Ascending aorta (tissue), 2 donors: Measurements from ENCODE around the gene CCDC102B. TPM values are rescaled to one million over a fixed set of nuclear protein-coding genes. Genes with fewer than 3 reads are reported as not detected.

Experiments
- DNase-seq, 2 donors: peaks; one replicate each; pipeline ENCODE4 v3.0.0-alpha.2; 2019; ENCODE audit warnings: low spot score in 2 of 2
- H3K27ac ChIP-seq, 2 donors: fragments of 200-600 bp; sonication (generic); one replicate each; pipeline ENCODE4 v1.5.1; 2016 to 2017; ENCODE audit warnings: mild to moderate bottlenecking in 1 of 2
- H3K27me3 ChIP-seq: fragments of 200-600 bp; sonication (generic); one replicate; pipeline ENCODE4 v1.5.1; 2017
- H3K36me3 ChIP-seq, 2 donors: fragments of 200-600 bp; sonication (generic); one replicate each; pipeline ENCODE4 v1.5.1; 2016
- H3K4me1 ChIP-seq, 2 donors: fragments of 200-600 bp; sonication (generic); one replicate each; pipeline ENCODE4 v1.5.1; 2016 to 2017; ENCODE audit warnings: mild to moderate bottlenecking in 1 of 2
- H3K4me3 ChIP-seq, 2 donors: fragments of 200-600 bp; sonication (generic); one replicate each; pipeline ENCODE4 v1.5.1; 2016 to 2017; ENCODE audit warnings: mild to moderate bottlenecking in 1 of 2
- H3K9me3 ChIP-seq, 2 donors: fragments of 200-600 bp; sonication (generic); one replicate each; pipeline ENCODE4 v1.5.1; 2016
- intact Hi-C: fragments of 100-400 bp; cut with DNase I; formaldehyde crosslinking; loops from one replicate; pipeline ENCODE4 v1.15.1; 2023
- total RNA-seq: library from RNA; depleted of rRNA; stranded (reverse); fragments of >200 nt; gene quantifications from one replicate; pipeline ENCODE4 v1.1.0, GENCODE V29; 2016
- TF ChIP-seq, protein P1 (sequence below), 3 experiments: fragments of 200-600 bp in 2 of 3; fragments of 450-650 bp in 1 of 3; sonication (generic) in 2 of 3; IDR thresholded peaks; one replicate each; pipeline ENCODE4 v1.5.1; 2016 to 2019; ENCODE audit warnings: antibody characterized with exemption in 3 of 3, mild to moderate bottlenecking in 1 of 3, moderate library complexity in 1 of 3

The CCDC102B gene
- total RNA-seq, 1 donor from 2014 or later: 3.3 TPM

GRCh38 chr18:69085951-69086350 is 288.1 kb downstream of the CCDC102B start:
- no peak overlapping the region for H3K27ac ChIP-seq
- no peaks in the 10 kb centered on the region for H3K36me3 ChIP-seq
- H3K9me3 ChIP-seq: no peaks in the 10 kb centered on the region
- no peak for DNase-seq
- H3K4me1 ChIP-seq: no peaks in the 10 kb centered on the region
- TF ChIP-seq, protein P1, sequence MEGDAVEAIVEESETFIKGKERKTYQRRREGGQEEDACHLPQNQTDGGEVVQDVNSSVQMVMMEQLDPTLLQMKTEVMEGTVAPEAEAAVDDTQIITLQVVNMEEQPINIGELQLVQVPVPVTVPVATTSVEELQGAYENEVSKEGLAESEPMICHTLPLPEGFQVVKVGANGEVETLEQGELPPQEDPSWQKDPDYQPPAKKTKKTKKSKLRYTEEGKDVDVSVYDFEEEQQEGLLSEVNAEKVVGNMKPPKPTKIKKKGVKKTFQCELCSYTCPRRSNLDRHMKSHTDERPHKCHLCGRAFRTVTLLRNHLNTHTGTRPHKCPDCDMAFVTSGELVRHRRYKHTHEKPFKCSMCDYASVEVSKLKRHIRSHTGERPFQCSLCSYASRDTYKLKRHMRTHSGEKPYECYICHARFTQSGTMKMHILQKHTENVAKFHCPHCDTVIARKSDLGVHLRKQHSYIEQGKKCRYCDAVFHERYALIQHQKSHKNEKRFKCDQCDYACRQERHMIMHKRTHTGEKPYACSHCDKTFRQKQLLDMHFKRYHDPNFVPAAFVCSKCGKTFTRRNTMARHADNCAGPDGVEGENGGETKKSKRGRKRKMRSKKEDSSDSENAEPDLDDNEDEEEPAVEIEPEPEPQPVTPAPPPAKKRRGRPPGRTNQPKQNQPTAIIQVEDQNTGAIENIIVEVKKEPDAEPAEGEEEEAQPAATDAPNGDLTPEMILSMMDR (IDR thresholded peaks at IDR 0.05): no peak
- intact Hi-C loops: no loop called here
- no peaks in the 10 kb centered on the region for H3K27me3 ChIP-seq
- H3K4me3 ChIP-seq: no peak overlapping the region

DNA sequence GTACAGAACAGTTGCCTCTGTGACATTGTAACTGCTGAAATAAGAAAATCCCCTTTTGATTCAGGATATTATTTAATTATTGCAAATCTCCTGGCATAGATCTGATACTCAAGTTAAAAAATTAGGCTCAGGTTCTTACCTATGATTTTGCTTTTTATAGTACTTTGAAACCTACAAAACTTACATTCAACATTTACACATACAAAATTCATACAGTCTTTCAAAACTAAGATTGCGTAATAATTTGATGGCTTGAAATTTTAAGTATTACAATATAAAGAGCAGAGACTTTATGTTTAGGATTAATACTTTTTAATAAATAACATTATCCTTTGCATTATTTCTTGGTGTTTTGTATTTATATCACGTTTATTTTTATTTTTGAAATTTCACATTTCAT is 291.1 kb downstream of the CCDC102B start:
- Histone ChIP-seq H3K4me3 (no peak overlapping the region), H3K4me1 (no peaks in the 10 kb centered on the region), H3K27ac (no peak overlapping the region), H3K9me3 (no peaks in the 10 kb centered on the region), H3K27me3 (no peaks in the 10 kb centered on the region), H3K36me3 (no peaks in the 10 kb centered on the region)
- TF ChIP-seq, protein P1 (IDR thresholded peaks at IDR 0.05): no peak
- no peak for DNase-seq
- intact Hi-C loops: no loop called here

- no peak for DNase-seq
- Histone ChIP-seq H3K4me3 (no peak overlapping the region), H3K27me3 (no peaks in the 10 kb centered on the region), H3K36me3 (no peaks in the 10 kb centered on the region), H3K9me3 (no peaks in the 10 kb centered on the region), H3K4me1 (no peaks in the 10 kb centered on the region), H3K27ac (no peak overlapping the region)
- TF ChIP-seq, protein P1 (IDR thresholded peaks at IDR 0.05): no peak
- intact Hi-C loops: no loop called here
Measured at GRCh38 chr18:69097349-69097748, 299.5 kb downstream of the CCDC102B start.

DNA sequence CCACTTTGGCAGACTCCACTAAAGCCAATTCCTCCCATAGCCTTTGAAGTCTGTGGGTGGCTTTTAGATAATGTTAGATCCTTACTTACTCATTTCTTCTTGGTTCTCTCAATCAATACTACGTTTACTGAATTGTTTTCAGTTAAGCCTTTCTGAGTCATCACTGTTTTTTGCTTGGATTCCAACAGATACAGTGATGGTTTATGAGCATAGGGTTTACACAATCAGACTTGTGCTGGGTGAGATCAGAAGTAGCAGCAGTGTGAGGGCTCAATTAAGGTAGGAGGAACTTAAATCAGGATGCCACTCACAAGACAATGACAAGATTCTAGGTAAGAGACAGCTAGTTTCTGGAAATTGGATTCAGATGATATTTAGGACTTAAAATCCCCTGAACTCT is 305.1 kb downstream of the CCDC102B start:
- intact Hi-C loops: no loop called here
- no peak overlapping the region for H3K4me3 ChIP-seq
- TF ChIP-seq, protein P1 (IDR thresholded peaks at IDR 0.05): no peak
- no peaks in the 10 kb centered on the region for H3K9me3 ChIP-seq
- H3K36me3 ChIP-seq: no peaks in the 10 kb centered on the region
- DNase-seq: no peak
- no peaks in the 10 kb centered on the region for H3K4me1 ChIP-seq
- no peak overlapping the region for H3K27ac ChIP-seq
- no peaks in the 10 kb centered on the region for H3K27me3 ChIP-seq

Other genes with a start within 250 kb of the CCDC102B start
- 12.9 TPM for gene TMX3, start 83.0 kb upstream of the CCDC102B start, total RNA-seq